Caco-2 (cell line): ENCODE measurements around the gene UNCX. TPM values are rescaled to one million over a fixed set of nuclear protein-coding genes. Genes with fewer than 3 reads are reported as not detected.

Experiments used
- total RNA-seq: library from RNA; stranded (reverse); gene quantifications from 2 replicates; pipeline ENCODE4 v1.2.3, GENCODE V29; 2022

UNCX gene
- total RNA-seq, 1 experiment from 2014 or later: not detected

Other genes with a start within 250 kb of the UNCX start
- gene CYP2W1, start 249.7 kb upstream of the UNCX start, total RNA-seq: 24.0 and 25.1 TPM in 2 replicates
- gene GPR146, start 188.3 kb upstream of the UNCX start, total RNA-seq: 1.8 and 3.0 TPM in 2 replicates
- 0.25 TPM in 1 of 2 replicates, not detected in the other for gene GPER1, start 144.8 kb upstream of the UNCX start, total RNA-seq
- gene ZFAND2A, start 72.7 kb upstream of the UNCX start, total RNA-seq: 32.1 and 33.6 TPM in 2 replicates
- 14.7 and 15.4 TPM in 2 replicates for gene MICALL2, start 226.6 kb downstream of the UNCX start, total RNA-seq